ENCODE results near the gene CNOT3.

The CNOT3 gene

GRCh38 chr19:54138489-54139256 is 1.1 kb downstream of the CNOT3 start:
- H3K4me3 ChIP-seq (ENCODE audit: low read length): peak overlapping the region; percentile 80
- H3F3A ChIP-seq (ENCODE audit: insufficient read depth, low read length): no peaks in the 10 kb centered on the region
- TF ChIP-seq EZH2 (optimal IDR thresholded peaks at IDR 0.05; ENCODE audit: low read depth, low read length) (no peak), EZH2phosphoT487 (IDR thresholded peaks at IDR 0.05; ENCODE audit: low read length) (no peak), CTCF (IDR thresholded peaks at IDR 0.05; ENCODE audit: low read length) (no peak)
- no peak overlapping the region for H2AFZ ChIP-seq (ENCODE audit: low read length)
- peak overlapping the region; percentile 99; the same call in 1 of the 2 replicates for H3K9ac ChIP-seq (ENCODE audit: low read length)
- peaks cover 10% of the 10 kb centered on the region for H3K4me1 ChIP-seq (ENCODE audit: low read length)
- no peaks in the 10 kb centered on the region for H3K27me3 ChIP-seq (replicated peaks; ENCODE audit: insufficient read depth, low read length)
- H3K27ac ChIP-seq (ENCODE audit: low read length): no peak overlapping the region
- peak overlapping the region; percentile 70 for H3K4me2 ChIP-seq (ENCODE audit: low read depth, low read length)
- H3K9me3 ChIP-seq (replicated peaks; ENCODE audit: insufficient read depth, low read length): no peaks in the 10 kb centered on the region
- H3K79me2 ChIP-seq (ENCODE audit: low read length): peaks cover 60% of the 10 kb centered on the region
- peaks cover 5% of the 10 kb centered on the region; the same call in 1 of the 2 replicates for H3K36me3 ChIP-seq (replicated peaks; ENCODE audit: insufficient read depth, low read length)
- H3K9me2 ChIP-seq (replicated peaks; ENCODE audit: insufficient read depth, low read length): no peaks in the 10 kb centered on the region
- peaks cover 10% of the 10 kb centered on the region; the same call in 1 of the 2 replicates for H4K20me1 ChIP-seq (ENCODE audit: insufficient read depth, low read length)
- DNase-seq: no peak

GRCh38 chr19:54141356-54141755 is 3.8 kb downstream of the CNOT3 start:
- no peaks in the 10 kb centered on the region for H3K27me3 ChIP-seq (replicated peaks; ENCODE audit: insufficient read depth, low read length)
- no peak for DNase-seq
- H3K9ac ChIP-seq (ENCODE audit: low read length): no peak overlapping the region
- H3K4me2 ChIP-seq (ENCODE audit: low read depth, low read length): no peak overlapping the region
- peaks cover 69% of the 10 kb centered on the region for H3K79me2 ChIP-seq (ENCODE audit: low read length)
- peaks cover 8% of the 10 kb centered on the region; the same call in 1 of the 2 replicates for H3K36me3 ChIP-seq (replicated peaks; ENCODE audit: insufficient read depth, low read length)
- no peak overlapping the region for H3K27ac ChIP-seq (ENCODE audit: low read length)
- no peak overlapping the region for H2AFZ ChIP-seq (ENCODE audit: low read length)
- peaks cover 5% of the 10 kb centered on the region; the same call in 1 of the 2 replicates for H3K4me1 ChIP-seq (ENCODE audit: low read length)
- peaks cover 10% of the 10 kb centered on the region; the same call in 1 of the 2 replicates for H4K20me1 ChIP-seq (ENCODE audit: insufficient read depth, low read length)
- H3F3A ChIP-seq (ENCODE audit: insufficient read depth, low read length): no peaks in the 10 kb centered on the region
- H3K4me3 ChIP-seq (ENCODE audit: low read length): no peak overlapping the region
- no peak for TF ChIP-seq EZH2phosphoT487 (IDR thresholded peaks at IDR 0.05; ENCODE audit: low read length)
- no peak for TF ChIP-seq CTCF (IDR thresholded peaks at IDR 0.05; ENCODE audit: low read length)
- no peak for TF ChIP-seq EZH2 (optimal IDR thresholded peaks at IDR 0.05; ENCODE audit: low read depth, low read length)
- no peaks in the 10 kb centered on the region for H3K9me3 ChIP-seq (replicated peaks; ENCODE audit: insufficient read depth, low read length)
- H3K9me2 ChIP-seq (replicated peaks; ENCODE audit: insufficient read depth, low read length): no peaks in the 10 kb centered on the region

- Histone ChIP-seq H3K79me2 (ENCODE audit: low read length) (peaks cover 69% of the 10 kb centered on the region), H3K27ac (ENCODE audit: low read length) (no peak overlapping the region), H3F3A (ENCODE audit: insufficient read depth, low read length) (no peaks in the 10 kb centered on the region), H3K9me2 (replicated peaks; ENCODE audit: insufficient read depth, low read length) (no peaks in the 10 kb centered on the region), H3K4me1 (ENCODE audit: low read length) (peaks cover 5% of the 10 kb centered on the region; the same call in 1 of the 2 replicates), H3K36me3 (replicated peaks; ENCODE audit: insufficient read depth, low read length) (peaks cover 10% of the 10 kb centered on the region; the same call in 1 of the 2 replicates), H3K4me3 (ENCODE audit: low read length) (no peak overlapping the region), H3K9ac (ENCODE audit: low read length) (no peak overlapping the region), H3K4me2 (ENCODE audit: low read depth, low read length) (no peak overlapping the region), H3K9me3 (replicated peaks; ENCODE audit: insufficient read depth, low read length) (no peaks in the 10 kb centered on the region), H2AFZ (ENCODE audit: low read length) (no peak overlapping the region), H3K27me3 (replicated peaks; ENCODE audit: insufficient read depth, low read length) (no peaks in the 10 kb centered on the region), H4K20me1 (ENCODE audit: insufficient read depth, low read length) (peaks cover 10% of the 10 kb centered on the region; the same call in 1 of the 2 replicates)
- no peak for DNase-seq
- no peak for TF ChIP-seq CTCF (IDR thresholded peaks at IDR 0.05; ENCODE audit: low read length)
- no peak for TF ChIP-seq EZH2phosphoT487 (IDR thresholded peaks at IDR 0.05; ENCODE audit: low read length)
- TF ChIP-seq EZH2 (optimal IDR thresholded peaks at IDR 0.05; ENCODE audit: low read depth, low read length): no peak
Measured at GRCh38 chr19:54142166-54142780, 4.7 kb downstream of the CNOT3 start.
